GM12878 (cell line): ENCODE measurements around the gene HMCN2. TPM values are rescaled to one million over a fixed set of nuclear protein-coding genes. Genes with fewer than 3 reads are reported as not detected.

Source experiments
- ATAC-seq: fragments of 200-7000 bp; cut with Tn5 transposase; 3 replicates; pipeline ENCODE4 v1.9.1; 2020; ENCODE audit warnings: mild to moderate bottlenecking, moderate library complexity
- BruUV-seq: library from RNA; stranded (reverse); fragments of 400-500 nt; replicated peaks from 2 replicates; lab custom pipeline; 2021; lab: Mats Ljungman, UMichigan
- CTCF ChIA-PET: fragments of 300-600 bp; sonication (Branson Sonifier 250); formaldehyde crosslinking; extraction: SDS; loops from one replicate; lab custom pipeline; 2021; ENCODE audit warnings: inconsistent platforms; lab: Yijun Ruan, JAX
- POLR2A ChIA-PET: fragments of 350-600 bp; formaldehyde crosslinking; extraction: SDS; loops from one replicate; lab custom pipeline; 2021; ENCODE audit warnings: inconsistent platforms; lab: Charles Lee
- RAD21 ChIA-PET: fragments of 300-600 bp; sonication (Branson Sonifier 250); formaldehyde crosslinking; loops from one replicate; lab custom pipeline; 2023; ENCODE audit warnings: antibody characterized with exemption; ENCODE audit not compliant: unreplicated experiment; lab: Charles Lee
- SMC1A ChIA-PET: fragments of 300-600 bp; sonication (Branson Sonifier 250); formaldehyde crosslinking; loops from one replicate; lab custom pipeline; 2023; ENCODE audit not compliant: unreplicated experiment, uncharacterized antibody; lab: Charles Lee
- DNase-seq: peaks from one replicate; pipeline ENCODE4 v3.0.0-alpha.2; 2011; ENCODE audit warnings: low read depth, low spot score
- FAIRE-seq: peaks from 3 replicates; lab custom pipeline; 2011; peaks lifted over from hg19 to GRCh38; lab: Jason Lieb, UNC
- H2AFZ ChIP-seq: 2 replicates; pipeline ENCODE4 v1.6.0; 2011; ENCODE audit warnings: low read depth, low read length, control low read depth; ENCODE audit not compliant: control insufficient read depth
- H3K27ac ChIP-seq: 2 replicates; pipeline ENCODE4 v1.5.1; 2011; ENCODE audit warnings: control low read depth; ENCODE audit not compliant: control insufficient read depth, insufficient read depth
- H3K27me3 ChIP-seq, 2 experiments: replicated peaks in 1 of 2; 2 replicates each; pipeline versions ENCODE4 v1.6.0 to v1.6.1; 2011; ENCODE audit warnings: low read length in 1 of 2; ENCODE audit not compliant: control insufficient read depth in 2 of 2, insufficient read depth in 2 of 2
- H3K36me3 ChIP-seq, 2 experiments: 2 replicates each; pipeline ENCODE4 v1.5.1; 2011; ENCODE audit warnings: low read length in 1 of 2; ENCODE audit not compliant: control insufficient read depth in 2 of 2, insufficient read depth in 2 of 2
- H3K4me1 ChIP-seq: 2 replicates; pipeline ENCODE4 v1.6.1; 2011; ENCODE audit warnings: mild to moderate bottlenecking, low read length, moderate library complexity, mixed read lengths; ENCODE audit not compliant: control insufficient read depth, insufficient read depth
- H3K4me2 ChIP-seq: 2 replicates; pipeline ENCODE4 v1.6.0; 2011; ENCODE audit warnings: control low read depth; ENCODE audit not compliant: control insufficient read depth, insufficient read depth
- H3K4me3 ChIP-seq: fragments of 200-600 bp; sonication (generic); 2 replicates; pipeline ENCODE4 v1.5.1; 2016
- H3K79me2 ChIP-seq: 2 replicates; pipeline ENCODE4 v1.6.0; 2011; ENCODE audit warnings: low read length; ENCODE audit not compliant: control insufficient read depth, insufficient read depth
- H3K9ac ChIP-seq: 2 replicates; pipeline ENCODE4 v1.8.0; 2011; ENCODE audit warnings: low read length, control low read depth, mixed read lengths; ENCODE audit not compliant: control insufficient read depth, insufficient read depth
- H3K9me3 ChIP-seq: replicated peaks from 3 replicates; pipeline ENCODE4 v1.5.1; 2011; ENCODE audit warnings: mild to moderate bottlenecking, low read length; ENCODE audit not compliant: control insufficient read depth, insufficient read depth
- H4K20me1 ChIP-seq: 2 replicates; pipeline ENCODE4 v1.6.0; 2011; ENCODE audit not compliant: control insufficient read depth, insufficient read depth
- ELK1 ChIP-seq: IDR thresholded peaks from 2 replicates; pipeline ENCODE4 v1.6.1; 2012; ENCODE audit warnings: low read depth, low read length, improper control_type of control experiment
- HDGF ChIP-seq: fragments of 450-650 bp; IDR thresholded peaks from 2 replicates; pipeline ENCODE4 v1.6.1; 2016; ENCODE audit warnings: antibody characterized with exemption
- IKZF2 ChIP-seq, 2 experiments: fragments of 450-650 bp; IDR thresholded peaks; 2 replicates each; pipeline ENCODE4 v1.6.1; 2017; ENCODE audit warnings: mild to moderate bottlenecking in 2 of 2, moderate library complexity in 2 of 2
- IRF4 ChIP-seq: IDR thresholded peaks from 2 replicates; pipeline ENCODE4 v1.6.1; 2011; ENCODE audit warnings: low read depth, low read length
- LARP7 ChIP-seq: fragments of 450-650 bp; IDR thresholded peaks from 2 replicates; pipeline ENCODE4 v1.6.1; 2017; ENCODE audit warnings: mild to moderate bottlenecking
- MLLT1 ChIP-seq: fragments of 450-650 bp; IDR thresholded peaks from 2 replicates; pipeline ENCODE4 v1.6.1; 2016; ENCODE audit warnings: mild to moderate bottlenecking
- SPI1 ChIP-seq: IDR thresholded peaks from 2 replicates; pipeline ENCODE4 v1.6.1; 2011; ENCODE audit warnings: low read depth, mild to moderate bottlenecking, low read length, moderate library complexity, borderline replicate concordance; ENCODE audit not compliant: insufficient read depth
- WGBS: methylation state at CpG from one replicate; pipeline ENCODE4 v1.1.6; 2016; ENCODE audit warnings: low lambda C conversion rate; ENCODE audit not compliant: insufficient replicate concordance, insufficient coverage; ENCODE audit errors: missing lambda C conversion rate; 5-methylcytosine and 5-hydroxymethylcytosine counted together
- in situ Hi-C: fragments of 300-500 bp; cut with MboI; formaldehyde crosslinking; loops from 9 replicates; pipeline ENCODE4 v1.14.3; 2018; ENCODE audit warnings: mixed read lengths
- intact Hi-C: fragments of 100-400 bp; cut with micrococcal nuclease; formaldehyde crosslinking; loops from one replicate; pipeline ENCODE4 v1.14.2; 2022; ENCODE audit not compliant: unreplicated experiment
- polyA plus RNA-seq, 11 experiments: library from polyadenylated mRNA; depleted of rRNA in 4 of 11; unstranded in 6 of 11; stranded (reverse) in 5 of 11; fragments of >200 nt; fragmentation: Nextera tagmentation in 4 of 11; fragmentation: Illumina TruSeq in 1 of 11; extraction: Ambion mirVana in 4 of 11; extraction: Trizol in 1 of 11; gene quantifications; 1 replicate in 1 of 11; 2 replicates in 10 of 11; pipeline versions ENCODE4 v1.2.1 to v1.2.3, GENCODE V29; 2011 to 2016; ENCODE audit warnings: inconsistent platforms in 2 of 11, missing spikeins in 2 of 11, low read depth in 1 of 11
- total RNA-seq, 4 experiments: library from RNA; depleted of rRNA in 3 of 4; stranded (reverse); fragments of >200 nt in 3 of 4; fragmentation: Illumina TruSeq in 1 of 4; extraction: Trizol in 1 of 4; gene quantifications; 2 replicates each; pipeline versions ENCODE4 v1.2.1 to v1.2.3, GENCODE V29; 2013 to 2021

Gene HMCN2
- total and polyA plus RNA-seq, 10 of the 15 experiments (the other 5 are each of a cell fraction or from before 2014, with no cell fraction given) = 0.04 TPM; not detected in 9

- Histone ChIP-seq H3K4me1 (no peaks in the 10 kb centered on the region), H3K36me3 (no peaks in the 10 kb centered on the region), H2AFZ (no peak overlapping the region), H3K9ac (no peak overlapping the region), H3K27ac (no peak overlapping the region), H3K79me2 (no peaks in the 10 kb centered on the region), H4K20me1 (no peaks in the 10 kb centered on the region), H3K27me3 (peaks cover 2 to 6% of the 10 kb centered on the region in 2 experiments; a peak in 3 of 4 replicates), H3K4me3 (no peak overlapping the region), H3K4me2 (no peak overlapping the region), H3K9me3 (no peaks in the 10 kb centered on the region)
- FAIRE-seq (no peak), DNase-seq (no peak), ATAC-seq (no peak)
- no TSS peak for BruUV-seq
- WGBS = 20% methylated on average over 6 of the region's 6 CpGs
- TF ChIP-seq ELK1 = no peak
- TF ChIP-seq IKZF2 (IDR thresholded peaks at IDR 0.05) = no peak
- no peak for TF ChIP-seq IRF4
- TF ChIP-seq MLLT1 = no peak
- TF ChIP-seq HDGF = no peak
- no peak for TF ChIP-seq SPI1
- no peak for TF ChIP-seq LARP7
- in situ Hi-C loops (no loop called here), intact Hi-C loops (no loop called here)
- CTCF ChIA-PET = no interaction called here
- SMC1A ChIA-PET = no interaction called here
- RAD21 ChIA-PET = no interaction called here
- POLR2A ChIA-PET = no interaction called here
Measured at GRCh38 chr9:130473009-130473408, 207.4 kb downstream of the HMCN2 start.
